ENCODE measurements around the gene SCARB2. TPM values are rescaled to one million over a fixed set of nuclear protein-coding genes. Genes with fewer than 3 reads are reported as not detected.

Gene SCARB2
- total and polyA plus RNA-seq, 4 donors = 58.2 to 136 (median 73.7) TPM

GRCh38 chr4:76194325-76194724 is 19.3 kb downstream of the SCARB2 start (continued):
- TF ChIP-seq ZBTB33 (IDR thresholded peaks at IDR 0.05) (peak; percentile 40), JUND (IDR thresholded peaks at IDR 0.05) (no peak)

GRCh38 chr4:76192236-76192635 is 21.4 kb downstream of the SCARB2 start:
- H3K4me1 ChIP-seq (ENCODE audit: control insufficient read depth in 4 of 4, insufficient read depth in 4 of 4, low read length in 3 of 4) = peaks cover 13 to 49% (median 31%) of the 10 kb centered on the region in 4 donors

GRCh38 chr4:76188557-76188956 is 25.1 kb downstream of the SCARB2 start:
- Histone ChIP-seq H3K4me3 (ENCODE audit: low read depth in 1 of 3, low read length in 3 of 3) (no peak overlapping the region), H3K4me1 (ENCODE audit: control insufficient read depth in 4 of 4, insufficient read depth in 4 of 4, low read length in 3 of 4) (peaks cover 5 to 47% (median 32%) of the 10 kb centered on the region in 4 donors), H3K9ac (ENCODE audit: low read depth in 1 of 2, low read length in 2 of 2) (no peak overlapping the region), H3K27ac (ENCODE audit: low read depth in 1 of 2, low read length in 2 of 2) (peak overlapping the region; percentile 47 to 70), H3K9me3 (ENCODE audit: control insufficient read depth in 4 of 4, low read length in 3 of 4) (no peaks in the 10 kb centered on the region), H3K27me3 (ENCODE audit: control insufficient read depth in 4 of 4, insufficient read depth in 4 of 4, low read length in 3 of 4) (no peaks in the 10 kb centered on the region), H3K36me3 (ENCODE audit: control insufficient read depth in 4 of 4, insufficient read depth in 3 of 4, low read depth in 1 of 4, low read length in 3 of 4) (peaks cover 0 to 7% (median 0%) of the 10 kb centered on the region in 4 donors)
- WGBS = 91% methylated on average over 3 of the region's 3 CpGs
- no peak for DNase-seq (ENCODE audit: low spot score)
- TF ChIP-seq HNF4G (IDR thresholded peaks at IDR 0.05) = no peak
- no peak for TF ChIP-seq YY1 (IDR thresholded peaks at IDR 0.05)
- no peak for TF ChIP-seq JUND (IDR thresholded peaks at IDR 0.05)
- no peak for TF ChIP-seq ATF3 (IDR thresholded peaks at IDR 0.05)
- no peak for TF ChIP-seq EGR1 (IDR thresholded peaks at IDR 0.05; ENCODE audit: low read depth in 2 of 2)
- no peak for TF ChIP-seq ZBTB33 (IDR thresholded peaks at IDR 0.05)
- TF ChIP-seq FOXA2 (IDR thresholded peaks at IDR 0.05) = no peak
- peak; percentile 82 for TF ChIP-seq REST (IDR thresholded peaks at IDR 0.05)
- no peak for TF ChIP-seq MAX (IDR thresholded peaks at IDR 0.05)

More at GRCh38 chr4:76192236-76192635, 21.4 kb downstream of the SCARB2 start:
- Histone ChIP-seq H3K27me3 (ENCODE audit: control insufficient read depth in 4 of 4, insufficient read depth in 4 of 4, low read length in 3 of 4) (no peaks in the 10 kb centered on the region), H3K9ac (ENCODE audit: low read depth in 1 of 2, low read length in 2 of 2) (no peak overlapping the region), H3K27ac (ENCODE audit: low read depth in 1 of 2, low read length in 2 of 2) (peak overlapping the region in 1 of 2 donors; percentile 88), H3K9me3 (ENCODE audit: control insufficient read depth in 4 of 4, low read length in 3 of 4) (no peaks in the 10 kb centered on the region), H3K4me3 (ENCODE audit: low read depth in 1 of 3, low read length in 3 of 3) (no peak overlapping the region), H3K36me3 (ENCODE audit: control insufficient read depth in 4 of 4, insufficient read depth in 3 of 4, low read depth in 1 of 4, low read length in 3 of 4) (peaks cover 0 to 7% (median 0%) of the 10 kb centered on the region in 4 donors)
- DNase-seq (ENCODE audit: low spot score) = no peak
- 82% methylated on average over 2 of the region's 2 CpGs for WGBS
- TF ChIP-seq HNF4A (conservative IDR thresholded peaks at IDR 0.05) = no peak
- no peak for TF ChIP-seq GABPA (IDR thresholded peaks at IDR 0.05 in 1 of 2, conservative IDR thresholded peaks at IDR 0.05 in 1 of 2)
- TF ChIP-seq MAX (IDR thresholded peaks at IDR 0.05) = peak; percentile 38
- no peak for TF ChIP-seq HNF4G (IDR thresholded peaks at IDR 0.05)
- no peak for TF ChIP-seq FOXA1 (IDR thresholded peaks at IDR 0.05)
- TF ChIP-seq YY1 (IDR thresholded peaks at IDR 0.05) = no peak
- no peak for TF ChIP-seq NR2F2 (IDR thresholded peaks at IDR 0.05)
- no peak for TF ChIP-seq JUND (IDR thresholded peaks at IDR 0.05)

All from liver (tissue), 9 donors.